Measurements from ENCODE around the gene SRSF9. TPM values are rescaled to one million over a fixed set of nuclear protein-coding genes. Genes with fewer than 3 reads are reported as not detected.

The SRSF9 gene
- total RNA-seq, 2 donors from 2014 or later = 98.7 to 131 TPM

GRCh38 chr12:120504587-120504986 is 35.0 kb upstream of the SRSF9 start:
- WGBS = 81% methylated on average over 4 of the region's 4 CpGs
- peaks cover 0 to 6% of the 10 kb centered on the region in 2 donors for H3K36me3 ChIP-seq
- TF ChIP-seq CTCF (IDR thresholded peaks at IDR 0.05) (no peak), POLR2A (IDR thresholded peaks at IDR 0.05) (no peak), POLR2AphosphoS5 (IDR thresholded peaks at IDR 0.05) (no peak)
- no peak overlapping the region for H3K27ac ChIP-seq
- H3K27me3 ChIP-seq (replicated peaks; ENCODE audit: insufficient read depth) = no peaks in the 10 kb centered on the region
- DNase-seq (ENCODE audit: low spot score) = no peak
- no peaks in the 10 kb centered on the region for H3K9me3 ChIP-seq
- H3K4me1 ChIP-seq (replicated peaks) = no peaks in the 10 kb centered on the region
- intact Hi-C loops (cut with DNase I) = no loop called here
- no peak overlapping the region for H3K4me3 ChIP-seq

GRCh38 chr12:120500581-120500980 is 31.0 kb upstream of the SRSF9 start:
- H3K9me3 ChIP-seq = no peaks in the 10 kb centered on the region
- intact Hi-C loops (cut with DNase I) = no loop called here
- peaks cover 0 to 6% of the 10 kb centered on the region in 2 donors for H3K36me3 ChIP-seq
- TF ChIP-seq POLR2AphosphoS5 (IDR thresholded peaks at IDR 0.05) (no peak), POLR2A (IDR thresholded peaks at IDR 0.05) (no peak), CTCF (IDR thresholded peaks at IDR 0.05) (no peak)
- DNase-seq (ENCODE audit: low spot score) = no peak
- no peaks in the 10 kb centered on the region for H3K4me1 ChIP-seq (replicated peaks)
- 78% methylated on average over 1 of the region's 1 CpG for WGBS
- no peak overlapping the region for H3K27ac ChIP-seq
- no peak overlapping the region for H3K4me3 ChIP-seq
- H3K27me3 ChIP-seq (replicated peaks; ENCODE audit: insufficient read depth) = no peaks in the 10 kb centered on the region

GRCh38 chr12:120498870-120499515 is 29.4 kb upstream of the SRSF9 start:
- H3K27ac ChIP-seq = no peak overlapping the region
- TF ChIP-seq POLR2AphosphoS5 (IDR thresholded peaks at IDR 0.05) (no peak), CTCF (IDR thresholded peaks at IDR 0.05) (no peak), POLR2A (IDR thresholded peaks at IDR 0.05) (no peak)

GRCh38 chr12:120497524-120498150 is 28.1 kb upstream of the SRSF9 start:
- WGBS = 19% methylated on average over 9 of the region's 9 CpGs
- Histone ChIP-seq H3K27me3 (replicated peaks; ENCODE audit: insufficient read depth) (no peaks in the 10 kb centered on the region), H3K4me1 (replicated peaks) (no peaks in the 10 kb centered on the region), H3K27ac (peak overlapping the region; percentile 91 to 92), H3K9me3 (no peaks in the 10 kb centered on the region), H3K4me3 (peak overlapping the region; percentile 75 to 84), H3K36me3 (no peaks in the 10 kb centered on the region)
- intact Hi-C loops (cut with DNase I) = loop anchor here (10.0 kb wide), 1 partner anchor 67 kb away; no protein-coding TSS in a partner anchor
- no peak for TF ChIP-seq CTCF (IDR thresholded peaks at IDR 0.05)
- no peak for TF ChIP-seq POLR2AphosphoS5 (IDR thresholded peaks at IDR 0.05)
- no peak for TF ChIP-seq POLR2A (IDR thresholded peaks at IDR 0.05)
- no peak for DNase-seq (ENCODE audit: low spot score)

More at GRCh38 chr12:120498870-120499515, 29.4 kb upstream of the SRSF9 start:
- Histone ChIP-seq H3K9me3 (no peaks in the 10 kb centered on the region), H3K4me3 (no peak overlapping the region), H3K36me3 (peaks cover 0 to 6% of the 10 kb centered on the region in 2 donors), H3K4me1 (replicated peaks) (no peaks in the 10 kb centered on the region), H3K27me3 (replicated peaks; ENCODE audit: insufficient read depth) (no peaks in the 10 kb centered on the region)
- WGBS = 76% methylated on average over 3 of the region's 3 CpGs
- intact Hi-C loops (cut with DNase I) = loop anchor here (10.0 kb wide), 1 partner anchor 66 kb away; no protein-coding TSS in a partner anchor
- no peak for DNase-seq (ENCODE audit: low spot score)
